Suprapubic skin (tissue), 3 donors: ENCODE results near the gene TGFBR2.

Source experiments
- POLR2A ChIP-seq, 2 donors: fragments of 450-650 bp; IDR thresholded peaks; one replicate each; pipeline ENCODE4 v1.6.1; 2017; ENCODE audit warnings: antibody characterized with exemption in 2 of 2, mild to moderate bottlenecking in 2 of 2, moderate library complexity in 2 of 2
- TF ChIP-seq, protein P1 (sequence below), 2 donors: fragments of 200-600 bp in 1 of 2; fragments of 450-650 bp in 1 of 2; sonication (generic) in 1 of 2; IDR thresholded peaks; one replicate each; pipeline ENCODE4 v1.5.1; 2016 to 2019; ENCODE audit warnings: antibody characterized with exemption in 2 of 2, mild to moderate bottlenecking in 1 of 2, moderate library complexity in 1 of 2

DNA sequence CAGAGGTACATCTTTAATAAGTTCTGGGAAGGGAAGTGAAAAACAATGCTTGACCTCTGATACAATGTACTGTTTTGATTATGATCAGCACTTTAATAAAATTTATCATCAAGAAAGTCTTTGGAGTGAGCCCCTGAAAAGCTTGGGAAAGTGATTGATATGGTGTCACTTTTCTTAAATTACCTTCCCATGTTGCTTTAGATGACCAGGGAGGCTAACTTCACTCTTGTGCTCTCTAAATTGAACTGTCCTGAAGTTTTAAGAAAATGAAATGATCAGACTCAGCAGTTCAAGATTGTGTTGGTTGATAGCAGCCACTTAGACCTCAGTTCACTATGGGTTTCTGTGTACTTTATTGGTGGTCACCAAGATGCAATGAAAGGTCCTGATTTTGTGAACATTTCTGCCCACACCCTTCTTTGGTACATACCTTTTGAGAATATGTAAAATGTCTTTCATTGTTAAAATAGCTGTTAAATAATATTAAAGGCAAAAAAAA lies 15.7 kb downstream of the TGFBR2 start:
- TF ChIP-seq, protein P1, sequence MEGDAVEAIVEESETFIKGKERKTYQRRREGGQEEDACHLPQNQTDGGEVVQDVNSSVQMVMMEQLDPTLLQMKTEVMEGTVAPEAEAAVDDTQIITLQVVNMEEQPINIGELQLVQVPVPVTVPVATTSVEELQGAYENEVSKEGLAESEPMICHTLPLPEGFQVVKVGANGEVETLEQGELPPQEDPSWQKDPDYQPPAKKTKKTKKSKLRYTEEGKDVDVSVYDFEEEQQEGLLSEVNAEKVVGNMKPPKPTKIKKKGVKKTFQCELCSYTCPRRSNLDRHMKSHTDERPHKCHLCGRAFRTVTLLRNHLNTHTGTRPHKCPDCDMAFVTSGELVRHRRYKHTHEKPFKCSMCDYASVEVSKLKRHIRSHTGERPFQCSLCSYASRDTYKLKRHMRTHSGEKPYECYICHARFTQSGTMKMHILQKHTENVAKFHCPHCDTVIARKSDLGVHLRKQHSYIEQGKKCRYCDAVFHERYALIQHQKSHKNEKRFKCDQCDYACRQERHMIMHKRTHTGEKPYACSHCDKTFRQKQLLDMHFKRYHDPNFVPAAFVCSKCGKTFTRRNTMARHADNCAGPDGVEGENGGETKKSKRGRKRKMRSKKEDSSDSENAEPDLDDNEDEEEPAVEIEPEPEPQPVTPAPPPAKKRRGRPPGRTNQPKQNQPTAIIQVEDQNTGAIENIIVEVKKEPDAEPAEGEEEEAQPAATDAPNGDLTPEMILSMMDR (IDR thresholded peaks at IDR 0.05), result no peak
- no peak for TF ChIP-seq POLR2A (IDR thresholded peaks at IDR 0.05)
